GM19035 (cell line): ENCODE measurements around the gene ARHGDIA.
"Not testable (repeated sequence)": the region's sequence is repeated elsewhere in the genome, so short reads cannot be mapped to it uniquely, and the experiment has no call there.

ENCODE experiments used
- ATAC-seq: cut with Tn5 transposase; IDR thresholded peaks from one replicate; pipeline ENCODE4 v1.9.1; 2021; ENCODE audit not compliant: unreplicated experiment

The ARHGDIA gene

DNA sequence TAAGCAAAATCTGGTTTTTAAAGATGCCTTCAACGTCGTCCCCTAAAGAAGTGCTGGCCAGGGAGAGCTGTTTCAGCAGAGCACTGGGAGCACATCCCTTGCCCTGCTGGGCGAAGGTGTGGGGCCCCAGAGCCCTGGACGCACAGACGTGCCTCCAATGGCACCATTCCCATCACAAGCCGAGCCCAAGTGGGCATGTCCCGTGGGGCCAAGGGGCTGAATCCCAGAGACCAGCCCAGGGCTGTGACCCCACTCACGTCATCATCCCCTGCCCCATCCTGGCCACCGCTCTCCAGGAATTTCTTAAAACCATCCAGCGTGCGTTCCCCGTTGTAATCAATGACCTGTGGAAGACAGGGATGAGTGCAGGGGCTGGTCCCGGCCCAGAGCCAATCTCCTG is 26.2 kb downstream of the ARHGDIA start:
- ATAC-seq: no peak

DNA sequence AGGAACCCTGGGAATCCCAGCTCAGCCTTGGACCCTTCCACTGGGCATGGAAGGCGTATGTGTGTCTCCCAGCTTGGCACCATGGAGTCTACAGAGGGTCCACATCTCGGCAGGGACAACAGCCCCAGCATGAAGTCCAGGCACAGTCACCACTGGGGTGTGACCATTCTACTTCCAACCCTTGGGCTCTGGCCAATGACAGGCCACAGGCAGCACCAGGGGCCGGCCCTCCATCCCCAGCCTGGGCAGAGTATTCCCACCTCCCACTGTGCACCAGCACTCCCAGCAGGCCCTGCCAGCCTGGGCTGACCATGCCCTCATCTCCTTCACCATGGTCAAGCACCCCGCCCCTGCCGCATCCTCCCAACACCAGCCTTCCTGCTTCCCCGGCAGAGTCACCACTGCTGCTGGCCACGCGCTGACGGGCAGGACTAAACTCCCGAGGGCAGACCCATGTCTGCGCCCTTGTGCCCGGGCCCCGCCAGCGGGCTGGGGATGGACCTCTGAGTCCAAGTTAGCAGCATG is 26.7 kb downstream of the ARHGDIA start:
- ATAC-seq: no peak

DNA sequence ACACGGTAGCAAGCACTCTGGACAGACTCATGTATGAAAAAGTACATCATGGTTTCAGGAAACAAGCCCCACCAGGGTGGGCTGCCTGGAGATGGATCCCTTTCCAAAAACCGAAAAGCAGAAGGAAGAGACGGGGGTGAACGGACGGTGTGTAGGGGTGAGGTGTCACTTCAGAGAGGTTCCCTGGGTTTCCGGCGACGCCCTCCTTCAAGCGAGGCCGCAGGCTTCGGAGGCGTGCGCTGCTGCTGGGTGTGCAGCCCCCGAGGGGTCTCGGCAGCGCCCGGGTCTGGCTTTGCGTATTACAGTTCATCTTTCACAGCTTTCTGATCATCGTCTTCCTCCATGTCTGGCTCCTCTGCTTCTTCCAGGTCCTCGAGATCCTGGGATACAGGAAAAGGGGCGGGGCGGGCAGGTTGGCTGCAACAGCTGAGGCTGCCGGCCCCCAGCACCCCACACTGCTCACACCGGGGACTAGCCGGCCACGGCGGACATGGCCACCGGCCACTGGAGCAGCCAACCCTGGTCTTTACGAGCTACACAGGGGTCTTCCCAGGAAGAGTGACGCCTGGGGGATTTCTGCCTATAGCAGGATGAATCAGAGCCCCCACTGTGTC is 27.3 kb downstream of the ARHGDIA start:
- ATAC-seq: no peak

DNA sequence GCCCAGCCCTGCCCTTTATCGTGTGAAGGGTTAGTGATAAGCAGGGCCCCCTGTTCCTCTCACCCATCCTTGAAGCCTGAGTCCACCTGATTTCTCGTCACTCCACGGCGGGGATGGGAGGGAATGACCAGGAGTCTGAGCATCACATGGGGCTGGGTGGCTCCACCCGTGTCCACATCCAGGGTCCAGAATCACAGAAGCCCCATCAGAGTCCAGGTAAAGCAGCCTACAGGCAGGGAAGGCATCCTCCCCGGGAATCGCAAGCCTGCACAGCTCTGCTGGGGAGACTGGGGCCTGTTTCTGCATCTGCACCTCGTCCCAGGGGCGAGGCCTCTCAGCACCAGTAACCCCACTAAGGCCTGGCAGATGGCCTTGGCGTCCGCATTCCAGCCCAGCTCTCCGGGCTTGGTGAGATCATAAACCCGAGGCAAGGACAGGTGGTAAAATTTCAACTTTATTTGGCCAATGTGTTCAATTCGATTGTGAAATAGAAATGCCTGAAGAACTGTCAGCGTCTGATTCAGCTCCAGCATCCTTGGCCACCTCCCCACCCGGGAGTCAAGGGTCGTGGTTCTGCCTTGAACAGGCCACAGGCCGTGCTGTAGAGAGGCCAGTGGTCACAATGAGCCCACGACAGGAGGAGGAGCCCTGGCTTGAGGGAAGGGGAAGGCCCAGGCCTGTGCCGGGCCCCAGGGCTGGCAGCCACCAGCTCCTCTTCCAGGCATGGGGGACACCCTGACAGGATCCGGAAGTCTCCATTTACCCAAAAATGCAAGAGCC is 28.2 kb downstream of the ARHGDIA start:
- ATAC-seq: no peak

DNA sequence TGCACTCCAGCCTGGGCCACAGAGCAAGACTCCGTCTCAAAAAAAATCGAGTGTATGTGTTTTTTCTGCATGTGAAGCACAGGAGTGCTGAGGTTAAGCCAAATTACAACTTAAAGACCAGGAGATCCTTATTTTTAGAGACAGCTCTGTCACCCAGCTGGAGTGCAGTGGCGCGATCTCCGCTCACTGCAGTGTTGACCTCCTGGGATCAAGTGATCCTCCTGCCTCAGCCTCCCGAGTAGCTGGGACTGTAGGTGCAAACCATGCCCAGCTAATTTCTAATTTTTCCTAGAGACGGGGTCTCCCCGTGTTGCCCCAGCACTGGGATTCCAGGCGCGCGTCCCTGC is 28.8 kb downstream of the ARHGDIA start:
- ATAC-seq: no peak

DNA sequence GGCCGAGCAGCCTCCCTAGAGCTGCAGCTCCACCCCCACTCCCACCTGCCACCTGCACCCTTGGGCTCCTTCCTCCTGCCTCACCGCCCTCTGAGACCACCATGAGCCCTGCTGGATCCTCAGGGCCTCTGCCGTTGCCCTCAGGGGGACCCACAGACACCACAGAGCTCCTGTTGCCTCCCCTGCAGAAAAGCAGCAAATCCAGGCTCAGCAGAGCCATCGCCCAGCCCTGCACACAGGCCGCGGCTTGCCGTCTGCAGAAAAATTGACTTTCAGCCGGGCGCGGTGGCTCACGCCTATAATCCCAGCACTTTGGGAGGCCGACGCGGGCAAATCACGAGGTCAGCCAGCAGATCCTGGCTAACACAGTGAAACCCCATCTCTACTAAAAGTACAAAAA is 29.3 kb downstream of the ARHGDIA start:
- ATAC-seq: no peak

DNA sequence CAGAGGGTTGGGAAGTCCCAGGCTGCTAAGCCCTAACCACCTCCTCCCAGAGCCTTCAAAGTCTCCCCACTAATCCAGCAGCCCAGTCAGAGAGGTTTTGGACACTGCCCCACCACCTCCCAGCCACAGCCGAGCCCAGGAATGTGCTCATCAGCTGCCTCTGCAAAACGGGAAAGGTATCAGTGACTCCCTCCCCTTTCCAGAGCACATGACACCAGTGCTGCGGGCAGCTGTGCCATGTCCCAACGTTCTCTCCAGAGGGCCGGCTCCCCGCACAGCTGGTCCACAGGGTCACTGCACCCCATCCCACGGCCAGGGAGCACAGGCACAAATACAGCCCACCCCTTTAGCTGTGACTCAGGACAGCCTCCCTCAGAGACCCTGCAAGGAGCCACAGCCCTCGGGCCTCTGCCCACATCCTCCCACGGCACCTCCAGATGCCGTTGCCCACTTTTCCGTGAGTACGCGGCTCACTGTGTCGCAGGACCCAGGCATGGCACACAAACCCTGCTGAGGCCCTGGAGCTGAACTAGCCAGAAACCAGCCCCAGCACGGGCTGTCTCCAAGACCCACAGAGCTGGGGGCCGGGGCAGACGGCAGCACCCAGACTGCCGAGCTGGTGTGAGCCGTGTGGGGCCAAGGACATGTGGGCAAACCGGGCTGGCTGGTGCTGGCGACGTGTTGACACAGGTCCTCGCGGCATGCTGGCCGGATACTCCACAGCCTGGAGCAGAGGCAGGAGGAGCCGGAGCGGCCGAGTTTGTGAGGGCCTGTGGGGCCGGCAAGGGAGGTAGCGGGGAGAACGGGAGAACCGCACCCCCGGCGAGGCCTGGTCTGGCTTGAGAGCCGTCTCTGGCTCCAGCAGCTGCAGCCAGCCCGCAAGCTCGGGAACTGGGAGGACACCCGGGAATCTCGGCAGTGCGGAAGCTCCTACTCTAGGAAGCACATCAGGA is 30.0 kb downstream of the ARHGDIA start:
- no peak for ATAC-seq

DNA sequence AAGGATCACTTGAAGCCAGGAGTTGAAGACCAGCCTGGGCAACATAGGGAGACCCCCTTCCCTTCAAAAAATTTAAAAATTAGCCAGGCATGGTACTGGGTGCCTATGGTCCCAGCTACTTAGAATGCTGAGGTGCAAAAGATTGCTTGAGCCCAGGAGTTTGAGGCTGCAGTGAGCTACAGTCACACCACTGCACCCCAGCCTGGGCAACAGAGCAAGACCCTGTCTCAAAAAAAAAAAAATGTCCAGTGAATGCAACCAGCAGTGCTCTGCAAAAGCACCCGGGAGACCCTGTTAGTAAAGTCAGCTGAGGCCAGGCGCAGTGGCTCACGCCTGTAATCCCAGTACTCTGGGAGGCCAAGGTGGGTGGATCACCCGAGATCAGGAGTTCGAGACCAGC is 31.1 kb downstream of the ARHGDIA start:
- ATAC-seq: not testable (repeated sequence)

DNA sequence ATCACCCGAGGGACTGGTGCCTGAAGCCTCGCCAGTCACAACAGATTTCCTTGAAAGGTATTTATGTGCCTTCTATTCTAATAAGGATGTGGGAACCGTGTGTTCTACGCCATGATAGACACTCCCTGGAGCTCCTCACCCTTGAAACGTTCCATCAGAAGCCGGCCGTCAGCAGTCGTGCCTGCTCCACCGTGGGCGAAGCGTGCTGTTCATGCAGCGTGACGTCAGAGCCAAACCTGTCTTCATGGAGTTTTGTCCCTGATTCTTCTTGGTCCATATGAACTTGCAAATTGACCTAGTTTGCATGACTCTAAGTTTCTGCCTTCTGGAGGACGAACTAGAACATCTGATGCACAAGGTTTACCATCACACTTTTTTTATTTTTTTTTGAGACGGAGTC is 31.8 kb downstream of the ARHGDIA start:
- ATAC-seq: no peak

DNA sequence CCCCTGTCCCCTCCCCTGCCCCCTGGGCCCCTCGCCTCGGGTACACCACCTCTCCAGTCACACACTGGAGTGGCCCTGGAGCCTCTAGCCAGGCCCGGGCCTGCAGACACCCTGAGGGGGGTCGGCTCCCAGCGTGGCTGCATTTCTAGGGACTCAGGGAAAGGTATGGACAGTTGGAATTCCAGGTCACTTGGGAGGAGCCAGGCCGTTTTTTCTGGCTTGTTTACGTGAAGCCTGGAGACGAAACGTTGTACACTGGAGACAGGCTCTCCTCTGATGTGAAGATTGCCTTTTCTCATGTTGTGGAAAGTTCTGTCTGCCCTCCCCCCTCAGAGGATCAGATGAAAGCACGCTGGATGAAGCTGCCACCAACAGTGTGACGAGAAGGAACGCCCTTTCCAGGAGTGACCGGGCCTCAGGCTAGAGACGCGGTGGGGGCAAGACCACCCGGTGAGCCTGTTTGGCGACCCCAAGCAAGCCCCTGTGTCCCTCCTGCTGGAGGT is 32.3 kb downstream of the ARHGDIA start:
- no peak for ATAC-seq

DNA sequence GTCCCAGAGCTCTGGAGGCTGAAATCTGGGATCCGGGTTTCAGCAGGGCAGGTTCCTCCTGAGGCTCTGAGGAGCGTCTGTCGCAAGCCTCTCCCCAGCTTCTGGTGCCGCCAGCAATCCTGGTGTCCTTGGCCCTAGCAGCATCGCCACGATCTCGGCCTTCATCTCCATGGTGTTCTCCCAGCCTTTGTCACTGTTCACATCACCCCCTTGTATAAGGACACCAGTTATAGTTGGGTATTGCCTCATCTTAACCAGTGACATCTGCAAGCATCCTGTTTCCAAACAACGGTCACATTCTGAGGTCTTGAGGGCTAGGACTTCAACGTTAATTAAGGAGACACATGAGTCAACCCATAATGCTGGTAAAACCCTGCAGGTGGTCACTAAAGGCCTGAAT is 33.5 kb downstream of the ARHGDIA start:
- ATAC-seq: no peak

DNA sequence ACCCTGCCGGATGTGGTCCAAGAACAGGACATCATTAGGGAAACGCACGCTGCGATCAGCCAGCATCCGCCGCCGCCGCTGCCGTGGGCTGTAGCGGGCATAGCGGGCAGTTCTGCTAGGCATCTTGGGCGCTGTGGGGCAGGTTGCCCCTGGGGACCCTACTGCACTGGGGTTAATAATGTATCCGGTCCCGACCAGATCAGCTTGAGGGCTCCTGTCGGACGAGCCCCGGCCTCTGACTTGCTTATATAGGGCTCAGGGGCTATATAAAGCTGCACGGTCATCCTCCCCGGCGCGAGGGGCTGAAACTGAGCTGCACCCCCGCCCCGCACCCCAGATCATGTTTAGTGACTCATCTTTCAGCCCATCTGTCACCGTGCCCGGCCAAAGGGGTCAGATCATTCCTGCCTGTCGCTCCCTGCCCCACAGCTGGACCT is 36.3 kb downstream of the ARHGDIA start, which contains the start of gene PPP1R27:
PPP1R27 (minus strand) TSS at position 220 of the 437 bp plus-strand sequence; CDS start at position 123, 97 bp downstream.
- ATAC-seq: no peak

DNA sequence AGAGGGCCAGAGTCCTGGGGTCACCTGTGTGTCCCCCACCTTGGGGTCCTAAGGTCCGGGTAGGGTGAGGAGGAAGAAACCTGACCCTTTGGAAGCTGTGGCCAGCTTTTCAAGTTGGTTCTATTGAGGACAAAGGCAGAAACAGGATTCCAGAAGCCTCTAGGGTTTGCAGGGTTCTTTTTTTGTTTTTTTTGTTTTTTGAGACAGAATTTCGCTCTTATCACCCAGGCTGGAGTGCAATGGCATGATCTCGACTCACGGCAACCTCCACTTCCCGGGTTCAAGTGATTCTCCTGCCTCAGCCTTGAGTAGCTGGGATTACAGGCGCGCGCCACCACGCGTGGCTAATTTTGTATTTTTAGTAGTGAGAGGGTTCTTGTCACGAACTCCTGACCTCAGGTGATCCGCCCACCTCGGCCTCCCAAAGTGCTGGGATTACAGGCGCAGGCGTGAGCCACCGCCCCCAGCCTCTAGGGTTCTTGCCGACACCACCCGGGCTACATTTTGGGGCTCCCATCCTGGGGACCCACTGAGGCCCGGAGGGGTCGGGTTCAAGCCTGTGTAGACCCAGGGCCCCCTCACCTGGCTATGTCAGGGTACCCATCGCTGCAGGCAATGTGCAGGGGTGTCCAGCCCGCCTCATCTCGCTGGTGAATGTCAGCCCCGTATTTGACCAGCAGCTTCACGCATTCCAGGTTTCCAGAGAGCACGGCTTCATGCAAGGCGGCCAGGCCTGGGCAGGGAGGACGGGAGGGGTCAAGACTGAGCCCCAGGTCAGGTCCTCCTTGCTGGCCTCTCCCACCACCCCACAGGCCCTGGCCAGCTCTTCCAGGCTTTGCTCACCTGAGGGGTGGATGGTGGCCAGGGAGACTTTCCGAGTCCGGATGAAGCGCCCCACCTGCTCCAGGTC is 37.0 kb downstream of the ARHGDIA start:
- ATAC-seq: no peak

DNA sequence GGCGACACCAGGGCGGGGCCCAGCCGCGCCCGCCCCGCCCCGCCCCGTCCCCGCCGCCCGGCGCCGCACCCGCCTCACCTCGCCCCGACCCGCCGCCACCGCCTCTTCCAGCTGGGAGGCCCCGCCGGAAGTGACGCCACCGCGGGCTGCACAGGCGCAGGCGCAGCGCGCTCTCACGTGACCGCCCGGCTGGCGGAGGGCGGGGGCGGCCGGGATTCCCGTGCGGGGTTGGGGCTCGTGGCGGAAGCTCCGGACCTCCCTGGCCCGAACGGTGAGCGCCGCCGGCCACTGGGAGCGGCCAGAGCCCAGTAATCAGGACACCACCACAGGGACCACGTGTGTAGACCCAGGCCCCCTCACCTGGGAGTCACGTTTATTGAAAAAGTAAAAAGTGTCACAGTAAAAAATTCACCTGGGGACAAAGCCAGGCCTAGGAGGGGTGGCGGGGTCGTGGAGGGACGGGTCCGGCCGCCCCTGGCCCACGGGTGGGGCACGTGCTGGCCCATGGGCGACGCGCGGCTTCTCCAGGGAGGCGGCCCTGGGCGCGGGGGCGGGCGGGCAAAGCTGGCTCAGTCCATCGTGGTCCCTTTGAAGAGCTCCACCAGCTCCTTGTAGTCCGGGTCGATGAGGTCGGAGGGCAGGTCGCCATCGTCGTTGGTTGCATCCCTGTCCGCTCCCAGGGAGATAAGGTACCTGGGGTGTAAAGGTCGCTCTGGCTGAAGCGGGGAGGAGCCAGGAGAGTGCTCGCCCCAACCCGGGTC is 37.8 kb downstream of the ARHGDIA start, which contains the start of gene MCRIP1:
MCRIP1 (minus strand) TSS at position 132 of the 761 bp plus-strand sequence. CDS start 8,785 bp downstream, outside the sequence.
- ATAC-seq: peak; percentile 69

DNA sequence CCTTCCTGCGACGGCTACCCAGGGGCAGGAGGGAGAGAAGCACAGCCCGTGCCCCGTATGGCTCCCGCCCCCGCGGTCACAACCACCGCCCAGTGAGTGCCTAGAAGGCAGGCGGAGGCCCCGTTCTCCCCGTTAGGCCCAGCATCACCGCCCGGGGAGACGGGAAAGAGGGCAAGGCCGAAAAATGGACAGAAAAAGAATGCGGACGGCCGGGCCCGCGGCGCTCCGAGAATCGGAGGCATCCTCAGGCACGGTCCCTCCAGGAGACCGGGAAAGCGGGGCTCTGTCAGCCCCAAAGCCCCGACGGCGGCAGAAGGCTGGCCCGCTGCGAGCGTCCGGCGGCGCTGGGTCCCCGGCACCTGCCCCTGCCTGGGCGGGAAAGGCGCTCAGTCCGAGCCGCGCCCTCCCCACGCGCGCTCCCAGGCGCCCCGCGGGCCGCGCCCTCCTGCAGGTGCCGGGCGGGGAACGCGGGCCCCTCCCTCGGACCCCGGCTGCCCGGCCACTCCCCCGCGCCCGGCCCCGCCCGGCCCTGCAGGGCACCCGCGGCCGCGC is 38.5 kb downstream of the ARHGDIA start:
- ATAC-seq: peak; percentile 26

DNA sequence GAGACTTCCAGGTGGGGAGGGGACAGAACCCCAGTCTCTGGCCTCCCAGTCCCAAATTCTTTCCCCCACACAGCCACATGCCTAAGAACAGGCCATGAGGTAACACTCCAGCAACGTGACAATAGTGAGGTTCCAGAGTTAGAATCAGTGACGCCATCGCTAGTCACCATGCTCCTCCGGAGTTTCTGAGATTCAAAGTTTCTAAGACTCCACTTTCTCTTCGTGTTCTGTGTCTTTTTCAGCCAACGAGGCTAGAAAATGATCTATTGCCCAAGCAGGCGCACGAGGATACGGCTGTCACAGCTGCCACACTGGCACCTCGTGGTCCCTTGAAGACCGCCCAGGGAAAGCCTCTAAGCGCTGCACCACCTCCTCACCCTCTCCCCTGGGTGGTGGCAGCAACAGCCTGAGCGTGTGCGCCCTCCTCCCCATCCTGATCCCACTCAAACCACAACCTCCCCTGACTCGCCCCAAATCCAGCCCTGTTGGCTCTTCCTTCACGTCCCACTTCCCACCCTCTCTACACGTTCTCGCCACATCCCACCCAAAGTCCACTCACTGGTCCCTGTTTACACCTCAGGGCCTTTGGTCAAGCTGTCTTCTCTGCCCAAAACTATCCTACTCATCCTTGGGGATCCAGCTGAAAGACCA is 39.1 kb downstream of the ARHGDIA start:
- ATAC-seq: peak; percentile 15

DNA sequence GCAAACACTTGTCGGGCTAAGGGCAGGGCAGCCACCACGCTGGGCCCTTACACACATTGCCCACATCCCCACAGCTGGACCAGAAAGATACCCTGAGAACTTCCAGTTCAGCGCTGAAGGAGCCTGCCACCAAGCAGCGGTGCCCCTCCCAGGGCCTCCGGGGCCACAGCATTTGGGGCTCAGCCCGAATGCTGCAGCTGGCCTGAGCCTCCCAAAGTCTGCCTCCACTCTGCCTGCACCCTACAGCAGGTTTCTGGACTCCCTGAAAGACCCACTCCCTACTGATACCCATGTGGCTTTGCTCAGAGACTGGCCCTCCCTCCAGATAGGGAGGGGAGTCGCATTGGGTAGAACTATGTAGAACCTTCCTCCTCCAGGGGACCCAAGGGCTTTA is 39.6 kb downstream of the ARHGDIA start:
- no peak for ATAC-seq

DNA sequence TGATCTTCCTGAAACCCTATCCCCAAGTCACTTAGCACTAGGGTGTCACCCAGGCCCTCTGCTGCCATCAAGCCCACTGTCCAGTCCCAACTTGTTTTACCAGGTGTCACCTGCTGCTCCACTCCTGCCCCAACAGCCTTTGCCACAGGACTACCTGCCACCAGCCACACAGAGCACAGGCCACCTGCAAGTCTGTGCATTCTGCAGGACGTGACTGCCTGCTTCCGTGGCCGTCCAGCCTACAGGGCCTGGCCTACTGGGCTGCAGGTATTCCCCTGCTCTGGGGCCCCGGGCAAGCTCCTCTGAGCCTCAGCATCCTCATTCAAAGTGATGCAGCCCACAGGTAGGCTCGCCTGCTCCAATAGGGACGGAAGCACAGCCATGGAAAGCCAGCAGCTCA is 41.3 kb downstream of the ARHGDIA start:
- no peak for ATAC-seq
